CD4-positive, alpha-beta T cell treated with Interleukin-15 for 1 hour (primary cell): ENCODE measurements around the gene KLF11.
"Not testable (repeated sequence)": the region's sequence is repeated elsewhere in the genome, so short reads cannot be mapped to it uniquely, and the experiment has no call there.

Experiments
- DNase-seq: peaks from one replicate; pipeline ENCODE4 v3.0.0-alpha.2; 2020

The KLF11 gene

DNA sequence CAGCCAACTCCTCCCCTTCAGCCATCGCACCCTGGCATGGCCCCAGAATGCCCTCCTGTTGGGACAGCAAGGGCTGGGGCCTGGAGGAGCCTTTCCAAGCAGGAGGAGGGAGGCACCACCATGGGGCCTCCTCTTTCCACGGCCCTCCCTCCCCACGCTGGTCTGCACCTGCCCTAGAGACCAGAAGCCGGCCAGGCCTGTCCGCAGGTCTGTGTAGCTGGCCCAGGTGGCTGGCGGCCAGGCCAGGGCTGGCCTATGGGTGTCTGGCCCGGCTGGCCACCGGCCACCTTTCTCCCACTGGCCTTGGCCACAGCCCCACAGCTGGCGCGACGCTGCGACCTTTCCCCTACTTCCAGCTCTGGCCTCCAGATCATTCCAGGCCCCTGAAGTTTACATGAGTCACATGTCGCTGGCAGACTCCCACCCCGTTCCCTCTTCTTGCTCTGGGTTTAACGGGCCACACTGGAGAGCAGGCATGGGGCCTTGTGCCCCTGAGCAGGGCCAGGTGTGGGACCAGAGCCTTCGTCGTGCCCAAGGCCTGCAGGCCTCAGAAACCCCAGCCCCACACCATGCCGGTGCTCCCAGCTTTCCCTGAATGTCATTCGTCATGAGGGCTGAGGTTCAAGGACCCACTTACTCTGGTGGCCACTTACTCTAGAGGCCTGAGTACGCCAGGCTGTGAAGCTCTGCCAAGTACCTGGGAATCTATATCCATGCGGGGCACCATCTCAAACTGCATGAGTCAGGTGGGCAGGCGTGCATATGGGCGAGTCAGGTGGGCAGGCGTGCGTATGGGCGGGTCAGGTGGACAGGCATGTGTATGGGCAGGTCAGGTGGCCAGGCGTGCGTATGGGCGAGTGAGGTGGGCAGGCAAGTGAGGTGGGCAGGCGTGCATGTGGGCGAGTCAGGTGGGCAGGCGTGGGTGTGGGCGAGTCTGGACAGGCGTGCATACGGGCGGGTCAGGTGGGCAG lies 33.3 kb upstream of the KLF11 start:
- DNase-seq, result no peak

DNA sequence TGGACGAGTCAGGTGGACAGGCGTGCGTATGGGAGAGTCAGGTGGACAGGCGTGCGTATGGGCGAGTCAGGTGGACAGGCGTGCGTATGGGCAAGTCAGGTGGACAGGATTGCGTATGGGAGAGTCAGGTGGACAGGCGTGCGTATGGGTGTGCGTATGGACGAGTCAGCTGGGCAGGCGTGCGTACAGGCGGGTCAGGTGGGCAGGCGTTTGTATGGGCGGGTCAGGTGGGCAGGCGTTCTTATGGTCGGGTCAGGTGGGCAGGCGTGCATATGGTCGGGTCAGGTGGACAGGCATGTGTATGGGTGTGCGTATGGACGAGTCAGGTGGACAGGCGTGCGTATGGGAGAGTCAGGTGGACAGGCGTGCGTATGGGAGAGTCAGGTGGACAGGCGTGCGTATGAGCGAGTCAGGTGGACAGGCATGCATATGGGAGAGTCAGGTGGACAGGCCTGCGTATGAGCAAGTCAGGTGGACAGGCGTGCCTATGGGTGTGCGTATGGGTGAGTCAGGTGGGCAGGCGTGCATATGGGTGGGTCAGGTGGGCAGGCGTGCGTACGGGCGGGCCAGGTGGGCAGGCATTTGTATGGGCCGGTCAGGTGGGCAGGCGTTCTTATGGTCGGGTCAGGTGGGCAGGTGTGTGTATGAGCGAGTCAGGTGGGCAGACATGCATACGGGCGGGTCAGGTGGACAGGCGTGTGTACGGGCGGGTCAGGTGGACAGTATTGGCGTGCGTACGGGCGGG lies 32.3 kb upstream of the KLF11 start:
- not testable (repeated sequence) for DNase-seq

DNA sequence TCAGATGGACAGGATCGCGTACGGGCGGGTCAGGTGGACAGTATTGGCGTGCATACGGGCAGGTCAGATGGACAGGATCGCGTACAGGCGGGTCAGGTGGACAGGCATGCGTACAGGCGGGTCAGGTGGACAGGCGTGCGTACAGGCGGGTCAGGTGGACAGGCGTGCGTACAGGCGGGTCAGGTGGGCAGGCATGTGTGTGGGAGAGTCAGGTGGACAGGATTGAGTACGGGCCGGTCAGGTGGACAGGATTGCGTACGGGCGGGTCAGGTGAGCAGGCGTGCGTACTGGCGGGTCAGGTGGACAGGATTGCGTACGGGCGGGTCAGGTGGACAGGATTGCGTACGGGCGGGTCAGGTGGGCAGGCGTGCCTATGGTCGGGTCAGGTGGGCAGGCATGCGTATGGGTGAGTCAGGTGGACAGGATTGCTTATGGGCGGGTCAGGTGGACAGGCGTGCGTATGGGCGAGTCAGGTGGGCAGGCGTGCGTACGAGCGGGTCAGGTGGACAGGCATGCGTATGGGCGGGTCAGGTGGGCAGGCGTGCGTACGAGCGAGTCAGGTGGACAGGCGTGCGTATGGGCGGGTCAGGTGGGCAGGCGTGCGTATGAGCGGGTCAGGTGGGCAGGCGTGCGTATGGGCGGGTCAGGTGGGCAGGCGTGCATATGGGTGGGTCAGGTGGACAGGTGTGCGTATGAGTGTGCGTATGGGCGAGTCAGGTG lies 31.6 kb upstream of the KLF11 start:
- DNase-seq, result not testable (repeated sequence)

DNA sequence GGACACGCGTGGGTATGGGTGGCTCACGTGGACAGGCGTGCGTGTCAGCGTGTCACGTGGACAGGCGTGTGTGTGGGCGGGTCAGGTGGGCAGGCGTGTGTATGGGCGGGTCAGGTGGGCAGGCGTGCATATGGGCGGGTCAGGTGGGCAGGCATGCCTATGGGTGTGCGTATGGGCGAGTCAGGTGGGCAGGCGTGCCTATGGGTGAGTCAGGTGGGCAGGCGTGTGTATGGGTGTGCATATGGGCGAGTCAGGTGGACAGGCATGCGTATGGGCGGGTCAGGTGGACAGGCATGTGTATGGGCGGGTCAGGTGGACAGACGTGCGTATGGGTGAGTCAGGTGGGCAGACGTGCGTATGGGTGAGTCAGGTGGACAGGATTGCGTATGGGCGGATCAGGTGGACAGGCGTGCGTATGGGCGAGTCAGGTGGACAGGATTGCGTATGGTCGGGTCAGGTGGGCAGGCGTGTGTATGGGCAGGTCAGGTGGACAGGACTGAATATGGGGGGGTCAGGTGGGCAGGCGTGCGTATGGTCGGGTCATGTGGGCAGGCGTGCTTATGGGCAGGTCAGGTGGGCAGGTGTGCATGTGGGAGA lies 30.9 kb upstream of the KLF11 start:
- DNase-seq, result not testable (repeated sequence)

DNA sequence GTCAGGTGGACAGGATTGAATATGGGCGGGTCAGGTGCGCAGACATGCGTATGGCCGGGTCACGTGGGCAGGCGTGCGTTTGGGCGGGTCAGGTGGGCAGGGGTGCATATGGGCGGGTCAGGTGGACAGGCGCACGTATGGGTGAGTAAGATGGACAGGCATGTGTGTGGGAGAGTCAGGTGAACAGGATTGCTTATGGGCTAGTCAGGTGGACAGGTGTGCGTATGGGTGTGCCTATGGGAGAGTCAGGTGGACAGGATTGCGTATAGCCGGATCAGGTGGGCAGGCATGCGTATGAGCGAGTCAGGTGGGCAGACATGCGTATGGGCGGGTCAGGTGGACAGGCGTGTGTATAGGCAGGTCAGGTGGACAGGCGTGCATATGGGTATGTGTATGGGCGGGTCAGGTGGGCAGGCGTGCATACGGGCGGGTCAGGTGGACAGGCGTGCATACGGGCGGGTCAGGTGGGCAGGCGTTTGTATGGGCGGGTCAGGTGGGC lies 30.3 kb upstream of the KLF11 start:
- no peak for DNase-seq

DNA sequence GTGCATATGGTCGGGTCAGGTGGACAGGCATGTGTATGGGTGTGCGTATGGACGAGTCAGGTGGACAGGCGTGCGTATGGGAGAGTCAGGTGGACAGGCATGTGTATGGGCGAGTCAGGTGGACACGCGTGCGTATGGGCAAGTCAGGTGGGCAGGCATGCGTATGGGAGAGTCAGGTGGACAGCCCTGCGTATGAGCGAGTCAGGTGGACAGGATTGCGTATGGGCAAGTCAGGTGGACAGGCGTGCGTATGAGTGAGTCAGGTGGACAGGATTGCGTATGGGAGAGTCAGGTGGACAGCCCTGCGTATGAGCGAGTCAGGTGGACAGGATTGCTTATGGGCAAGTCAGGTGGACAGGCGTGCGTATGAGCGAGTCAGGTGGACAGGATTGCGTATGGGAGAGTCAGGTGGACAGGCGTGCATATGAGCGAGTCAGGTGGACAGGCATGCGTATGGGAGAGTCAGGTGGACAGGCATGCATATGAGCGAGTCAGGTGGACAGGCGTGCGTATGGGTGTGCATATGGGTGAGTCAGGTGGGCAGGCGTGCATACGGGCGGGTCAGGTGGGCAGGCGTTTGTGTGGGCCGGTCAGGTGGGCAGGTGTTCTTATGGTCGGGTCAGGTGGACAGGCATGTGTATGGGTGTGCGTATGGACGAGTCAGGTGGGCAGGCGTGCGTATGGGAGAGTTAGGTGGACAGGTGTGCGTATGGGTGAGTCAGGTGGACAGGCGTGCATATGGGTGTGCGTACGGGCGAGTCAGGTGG lies 29.5 kb upstream of the KLF11 start:
- DNase-seq, result not testable (repeated sequence)

DNA sequence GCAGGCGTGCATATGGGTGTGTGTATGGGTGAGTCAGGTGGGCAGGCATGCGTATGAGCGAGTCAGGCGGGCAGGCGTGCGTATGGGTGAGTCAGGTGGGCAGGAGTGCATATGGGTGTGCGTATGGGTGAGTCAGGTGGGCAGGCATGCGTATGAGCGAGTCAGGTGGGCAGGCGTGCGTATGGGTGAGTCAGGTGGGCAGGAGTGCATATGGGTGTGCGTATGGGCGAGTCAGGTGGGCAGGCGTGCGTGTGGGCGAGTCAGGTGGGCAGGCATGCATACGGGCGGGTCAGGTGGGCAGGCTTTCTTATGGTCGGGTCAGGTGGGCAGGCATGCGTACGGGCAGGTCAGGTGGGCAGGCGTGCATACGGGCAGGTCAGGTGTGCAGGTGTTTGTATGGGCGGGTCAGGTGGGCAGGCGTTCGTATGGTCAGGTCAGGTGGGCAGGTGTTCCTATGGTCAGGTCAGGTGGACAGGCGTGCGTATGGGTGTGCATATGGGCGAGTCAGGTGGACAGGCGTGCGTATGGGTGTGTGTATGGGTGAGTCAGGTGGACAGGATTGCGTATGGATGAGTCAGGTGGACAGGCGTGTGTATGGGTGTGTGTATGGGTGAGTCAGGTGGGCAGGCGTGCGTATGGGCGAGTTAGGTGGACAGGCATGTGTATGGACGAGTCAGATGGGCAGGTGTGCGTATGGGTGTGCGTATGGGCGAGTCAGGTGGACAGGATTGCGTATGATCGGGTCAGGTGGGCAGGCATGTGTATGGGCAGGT lies 28.7 kb upstream of the KLF11 start:
- DNase-seq, result no peak

DNA sequence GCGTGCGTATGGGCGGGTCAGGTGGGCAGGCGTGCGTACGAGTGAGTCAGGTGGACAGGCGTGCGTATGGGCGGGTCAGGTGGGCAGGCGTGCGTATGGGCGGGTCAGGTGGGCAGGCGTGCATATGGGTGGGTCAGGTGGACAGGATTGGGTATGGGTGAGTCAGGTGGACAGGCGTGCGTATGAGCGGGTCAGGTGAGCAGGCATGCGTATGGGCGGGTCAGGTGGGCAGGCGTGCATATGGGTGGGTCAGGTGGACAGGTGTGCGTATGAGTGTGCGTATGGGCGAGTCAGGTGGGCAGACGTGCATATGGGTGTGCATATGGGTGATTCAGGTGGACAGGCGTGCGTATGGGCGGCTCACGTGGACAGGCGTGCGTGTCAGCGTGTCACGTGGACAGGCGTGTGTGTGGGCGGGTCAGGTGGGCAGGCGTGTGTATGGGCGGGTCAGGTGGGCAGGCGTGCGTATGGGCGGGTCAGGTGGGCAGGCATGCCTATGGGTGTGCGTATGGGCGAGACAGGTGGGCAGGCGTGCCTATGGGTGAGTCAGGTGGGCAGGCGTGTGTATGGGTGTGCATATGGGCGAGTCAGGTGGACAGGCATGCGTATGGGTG lies 27.9 kb upstream of the KLF11 start:
- DNase-seq, result not testable (repeated sequence)

DNA sequence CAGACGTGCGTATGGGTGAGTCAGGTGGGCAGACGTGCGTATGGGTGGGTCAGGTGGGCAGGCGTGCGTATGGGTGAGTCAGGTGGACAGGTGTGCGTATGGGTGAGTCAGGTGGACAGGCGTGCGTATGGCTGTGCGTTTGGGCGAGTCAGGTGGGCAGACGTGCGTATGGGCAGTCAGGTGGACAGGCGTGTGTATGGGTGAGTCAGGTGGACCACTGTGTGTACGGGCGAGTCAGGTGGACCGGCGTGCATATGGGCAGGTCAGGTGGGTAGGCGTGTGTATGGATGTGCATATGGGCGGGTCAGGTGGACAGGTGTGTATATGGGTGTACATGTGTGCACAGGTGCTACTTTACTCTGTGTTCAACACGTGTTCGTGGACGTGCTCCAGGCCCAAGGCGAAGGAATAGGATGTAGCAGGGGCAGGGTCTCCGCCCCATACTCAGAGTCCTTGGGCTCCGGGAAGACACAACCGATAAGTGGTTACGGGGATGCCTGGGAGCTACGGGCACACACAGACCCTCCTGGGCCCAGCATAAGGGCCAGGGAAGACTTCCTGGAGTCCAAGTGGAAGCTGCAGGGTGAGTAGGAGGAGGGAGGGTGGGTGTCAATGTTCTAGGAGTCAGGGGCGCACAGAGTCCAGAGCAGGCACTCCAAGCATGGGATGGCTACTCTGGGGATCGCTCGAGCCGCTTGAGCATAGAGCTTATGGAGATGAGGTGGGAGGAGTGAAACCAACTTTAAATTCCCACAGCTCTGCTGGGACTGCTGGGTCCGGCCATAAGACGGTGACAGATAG lies 27.1 kb upstream of the KLF11 start:
- no peak for DNase-seq

DNA sequence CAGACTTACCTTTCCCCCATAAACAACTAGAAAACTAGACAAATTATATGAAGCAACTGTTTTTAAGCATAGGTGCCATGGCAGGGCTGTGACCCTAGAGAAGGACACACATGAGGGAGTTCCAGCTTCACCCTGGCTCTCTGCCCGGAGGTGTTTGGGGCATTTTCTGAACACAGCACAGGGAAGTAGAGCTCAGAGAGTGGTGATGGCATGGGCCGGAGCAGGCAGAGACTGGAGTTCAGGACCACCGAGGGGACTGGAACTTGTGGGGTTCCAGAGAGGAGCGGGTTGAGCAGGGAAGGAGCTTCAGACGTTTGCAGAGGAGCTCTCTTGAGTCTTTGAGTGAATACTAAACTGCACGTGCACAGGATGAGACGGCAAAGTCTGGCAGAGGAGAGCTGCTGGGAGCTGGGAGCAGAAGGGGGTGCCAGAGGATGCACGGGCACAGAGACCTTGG lies 26.5 kb upstream of the KLF11 start:
- DNase-seq, result no peak

DNA sequence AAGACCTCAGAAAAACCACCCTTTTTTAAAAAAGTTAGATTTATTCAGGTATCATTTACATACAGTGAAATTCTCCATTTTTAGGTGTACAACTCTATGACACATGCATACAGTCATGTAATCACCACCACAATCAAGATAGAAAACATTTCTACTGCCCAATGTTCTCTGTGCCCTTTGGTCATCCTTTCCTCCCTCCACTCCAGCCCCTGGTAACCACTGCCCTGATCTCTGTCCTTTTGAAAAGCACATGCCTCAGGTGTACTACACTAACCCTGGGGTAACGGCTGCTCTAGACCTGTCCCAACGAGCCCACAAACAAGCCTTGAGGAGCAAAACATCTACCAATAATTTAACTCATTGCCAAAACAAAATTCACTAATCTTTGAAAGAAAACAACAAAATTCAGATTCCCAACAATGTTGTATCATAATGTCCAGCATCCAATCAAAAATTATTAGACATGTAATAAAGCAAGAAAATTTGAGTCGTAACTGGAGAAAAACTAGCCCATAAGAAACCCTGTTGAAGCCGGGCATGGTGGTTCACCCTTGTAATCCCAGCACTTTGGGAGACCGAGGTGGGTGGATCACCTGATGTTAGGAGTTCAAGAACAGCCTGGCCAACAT lies 25.9 kb upstream of the KLF11 start:
- DNase-seq, result no peak

DNA sequence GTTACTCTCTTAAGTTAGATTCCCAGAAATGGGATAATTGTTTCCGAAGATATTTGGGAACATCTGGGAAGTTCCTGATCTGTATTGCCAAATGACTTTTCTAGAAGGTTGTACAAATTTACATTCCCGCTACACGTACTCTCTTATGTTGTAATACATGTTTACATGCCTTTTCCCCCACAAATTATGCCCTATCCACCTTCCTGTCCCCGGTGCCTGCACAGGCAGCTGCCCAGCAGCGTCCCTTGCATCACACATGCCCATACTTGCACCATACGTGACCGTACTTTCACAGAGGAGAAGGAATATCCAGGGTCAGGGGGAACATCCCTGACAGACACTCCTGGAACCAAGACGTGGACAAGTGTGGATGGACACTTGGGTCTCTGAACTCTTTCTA lies 24.2 kb upstream of the KLF11 start:
- no peak for DNase-seq

DNA sequence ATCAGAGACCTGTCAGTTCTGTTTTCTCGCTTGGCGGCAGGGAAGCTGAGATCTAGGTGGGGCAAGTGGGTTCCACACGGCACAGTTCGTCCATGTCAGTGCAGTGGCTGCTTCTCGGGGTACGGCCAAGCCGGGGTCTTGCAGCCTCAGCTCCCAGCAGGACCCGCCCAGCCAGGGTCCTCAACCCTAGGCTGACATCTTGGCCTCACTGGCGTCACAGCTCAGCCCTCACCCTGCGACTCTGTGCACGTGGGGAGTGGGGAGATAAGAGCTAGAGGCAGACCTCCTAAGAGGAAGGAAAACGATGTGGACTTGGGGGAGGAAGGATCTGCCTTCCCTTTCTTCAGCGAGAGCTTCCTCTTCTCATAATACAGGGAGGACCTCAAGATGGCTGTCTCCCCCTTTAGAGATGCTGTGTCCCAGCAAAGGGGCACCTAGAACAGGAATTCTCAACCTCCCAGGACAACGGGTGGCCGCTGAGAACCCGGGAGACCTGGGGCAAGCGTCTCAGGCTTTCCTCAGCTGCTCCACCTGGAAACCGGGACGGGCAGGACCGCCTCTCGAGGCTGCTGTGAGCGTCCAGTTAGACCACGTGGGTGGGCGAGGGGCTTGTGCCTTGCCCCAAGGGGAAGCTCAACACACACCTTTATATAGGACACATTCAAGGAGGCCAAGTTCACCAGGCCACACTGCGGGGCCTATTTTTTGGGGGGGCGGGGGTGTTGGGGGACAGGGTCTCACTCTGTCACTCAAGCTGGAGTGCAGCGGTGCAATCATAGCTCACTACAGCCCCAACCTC lies 23.5 kb upstream of the KLF11 start:
- no peak for DNase-seq

DNA sequence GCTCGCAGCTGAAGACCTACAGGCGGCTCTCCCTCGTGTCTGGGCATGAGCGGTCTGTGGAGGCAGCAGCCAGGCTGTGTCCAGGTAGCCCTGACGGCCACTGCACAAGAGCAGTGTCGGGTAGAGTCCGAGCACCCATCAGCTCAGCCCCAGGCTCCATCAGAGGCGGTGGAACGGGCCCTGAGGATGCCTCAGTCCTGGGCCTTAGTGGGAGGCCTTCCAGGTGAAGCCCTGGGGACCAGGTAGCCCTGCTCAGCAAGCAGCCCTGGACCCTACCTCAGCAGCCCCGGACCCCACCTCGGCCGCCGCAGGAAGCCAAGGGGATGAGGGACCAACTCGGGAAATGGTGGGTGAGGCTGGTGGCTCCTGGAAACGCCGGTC lies 21.3 kb upstream of the KLF11 start:
- DNase-seq, result no peak

DNA sequence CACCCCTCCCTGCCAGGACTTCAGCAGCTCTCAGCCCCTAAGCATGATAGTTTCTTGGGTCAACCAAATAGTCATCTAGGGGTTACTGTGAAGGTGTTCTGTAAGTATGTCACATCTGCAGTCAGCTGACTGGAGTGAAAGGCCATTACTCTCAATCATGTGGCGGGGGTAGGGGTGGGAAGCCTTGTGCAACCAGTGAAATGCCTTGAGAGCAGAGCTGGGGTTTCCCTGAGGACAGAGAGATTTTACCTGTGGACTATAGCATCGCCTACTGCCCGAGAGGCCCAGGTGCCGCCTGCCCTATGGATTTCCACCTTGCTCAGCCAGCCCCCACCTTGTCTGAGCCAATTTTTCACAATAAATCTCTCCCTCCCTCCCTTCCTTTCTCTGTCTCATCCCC lies 20.9 kb upstream of the KLF11 start:
- no peak for DNase-seq

DNA sequence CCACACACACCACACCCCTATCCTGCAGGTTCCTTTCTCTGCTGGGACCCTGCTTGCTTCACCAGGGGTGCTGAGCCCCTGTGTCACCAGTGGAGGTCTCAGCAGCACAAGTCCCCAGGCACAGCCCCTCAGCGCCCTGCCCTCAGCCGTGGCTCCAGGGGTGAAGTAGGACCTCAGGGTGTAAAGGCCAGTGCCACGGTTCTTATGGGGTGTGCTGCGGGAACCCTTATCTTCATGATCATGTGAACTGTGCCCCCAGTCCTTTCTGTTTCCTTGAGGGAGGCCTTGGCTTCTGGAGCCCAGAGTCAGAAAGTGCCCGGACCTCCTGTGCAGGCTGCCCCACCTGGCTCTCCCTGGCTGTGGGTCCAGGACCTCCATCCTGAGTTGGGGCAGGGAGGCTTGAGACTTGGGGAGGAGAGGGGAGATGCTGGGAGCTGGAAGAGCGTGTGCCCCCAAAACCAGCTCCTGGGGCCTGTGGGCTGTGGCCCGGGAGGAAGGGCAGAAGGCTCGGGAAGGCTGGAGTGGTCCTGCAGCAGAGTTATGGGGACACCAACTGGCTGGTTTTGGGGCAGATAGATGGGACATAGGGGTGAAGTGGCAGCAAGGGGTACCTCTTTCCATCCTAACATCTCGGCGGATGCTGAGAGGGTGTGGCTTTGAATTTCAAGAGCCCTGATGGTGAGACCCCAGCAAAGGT lies 20.2 kb upstream of the KLF11 start:
- no peak for DNase-seq

DNA sequence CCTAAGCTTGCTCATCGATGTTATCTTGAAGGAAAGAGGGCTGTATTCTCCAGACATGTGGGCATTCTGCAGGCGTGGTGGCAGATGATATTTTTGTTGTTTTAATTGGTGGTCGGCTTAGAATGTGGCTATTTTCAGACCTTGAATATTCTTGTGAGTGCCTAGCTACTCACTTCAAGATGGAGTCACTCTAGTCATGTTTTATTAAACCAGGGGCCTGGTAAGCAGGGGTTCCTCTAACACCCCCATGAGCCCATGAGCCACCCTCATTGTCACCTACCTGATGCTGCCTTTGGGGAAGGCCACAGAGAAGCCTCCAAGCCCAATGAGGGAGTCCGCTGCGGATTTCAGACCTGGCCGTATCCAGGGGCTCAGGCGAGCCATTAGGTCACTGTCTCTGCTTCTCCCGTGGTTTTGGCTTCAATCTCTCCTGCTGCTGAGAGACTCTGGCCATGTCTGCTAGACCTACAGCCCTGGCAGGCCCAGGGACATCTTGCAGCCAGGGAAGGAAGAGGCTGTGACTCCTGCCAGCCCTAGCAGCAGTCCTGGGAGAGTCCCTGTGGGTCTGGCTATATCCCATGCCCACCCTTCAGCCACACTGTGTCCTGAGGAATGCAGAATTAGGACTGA lies 16.3 kb upstream of the KLF11 start:
- no peak for DNase-seq
